Activated CD4-positive, alpha-beta memory T cell treated with anti-CD3 and anti-CD28 coated beads for 36 hours (primary cell): ENCODE results near the gene PTPA. TPM values are rescaled to one million over a fixed set of nuclear protein-coding genes. Genes with fewer than 3 reads are reported as not detected.
"Not testable (repeated sequence)": the region's sequence is repeated elsewhere in the genome, so short reads cannot be mapped to it uniquely, and the experiment has no call there.

Source experiments
- CTCF ChIA-PET: fragments of 350-600 bp; sonication (Branson Sonifier 250); formaldehyde crosslinking; loops from one replicate; lab custom pipeline; 2021; ENCODE audit warnings: antibody characterized with exemption, inconsistent platforms; lab: Charles Lee
- POLR2A ChIA-PET: fragments of 350-600 bp; sonication (Branson Sonifier 250); formaldehyde crosslinking; loops from one replicate; lab custom pipeline; 2021; ENCODE audit warnings: antibody characterized with exemption; lab: Charles Lee
- DNase-seq: peaks from one replicate; pipeline ENCODE4 v3.0.0-alpha.2; 2020
- H3K27ac Mint-ChIP-seq: one replicate; pipeline ENCODE4 v1.8.0; 2021; ENCODE audit warnings: mixed read lengths
- H3K27me3 Mint-ChIP-seq: one replicate; pipeline ENCODE4 v1.8.0; 2021; ENCODE audit warnings: mixed read lengths
- H3K36me3 Mint-ChIP-seq: one replicate; pipeline ENCODE4 v1.8.0; 2021; ENCODE audit warnings: mixed read lengths
- H3K4me1 Mint-ChIP-seq: one replicate; pipeline ENCODE4 v1.8.0; 2021; ENCODE audit warnings: low read depth, mixed read lengths
- H3K4me3 Mint-ChIP-seq: one replicate; pipeline ENCODE4 v1.8.0; 2021; ENCODE audit warnings: mild to moderate bottlenecking, mixed read lengths
- H3K9me3 Mint-ChIP-seq: one replicate; pipeline ENCODE4 v1.8.0; 2021; ENCODE audit warnings: mixed read lengths
- intact Hi-C: fragments of 100-400 bp; cut with micrococcal nuclease; formaldehyde crosslinking; loops from one replicate; pipeline ENCODE4 v1.15.1; 2023
- total RNA-seq, 2 experiments: library from RNA; stranded (reverse); gene quantifications; one replicate each; pipeline ENCODE4 v1.2.3, GENCODE V29; 2021

Gene PTPA
- total RNA-seq, 2 experiments from 2014 or later, result 74.6 to 76.3 TPM

GRCh38 chr9:129104051-129104450 lies 7.2 kb upstream of the PTPA start:
- Mint-ChIP-seq H3K36me3 (no peaks in the 10 kb centered on the region), H3K4me3 (no peak overlapping the region), H3K27me3 (no peaks in the 10 kb centered on the region), H3K4me1 (no peaks in the 10 kb centered on the region), H3K27ac (no peak overlapping the region), H3K9me3 (no peaks in the 10 kb centered on the region)
- intact Hi-C loops, result no loop called here
- ChIA-PET CTCF (no interaction called here), POLR2A (no interaction called here)
- DNase-seq, result no peak

- Mint-ChIP-seq H3K36me3 (no peaks in the 10 kb centered on the region), H3K4me3 (no peak overlapping the region), H3K27ac (no peak overlapping the region), H3K4me1 (peaks cover 5% of the 10 kb centered on the region), H3K27me3 (no peaks in the 10 kb centered on the region), H3K9me3 (no peaks in the 10 kb centered on the region)
- ChIA-PET CTCF (no interaction called here), POLR2A (no interaction called here)
- intact Hi-C loops, result no loop called here
- DNase-seq, result no peak
These were observed 5.1 kb upstream of the PTPA start for GRCh38 chr9:129105857-129106694.

GRCh38 chr9:129107651-129108050 lies 3.6 kb upstream of the PTPA start:
- ChIA-PET POLR2A (no interaction called here), CTCF (no interaction called here)
- intact Hi-C loops, result no loop called here
- no peaks in the 10 kb centered on the region for H3K9me3 Mint-ChIP-seq
- no peaks in the 10 kb centered on the region for H3K27me3 Mint-ChIP-seq
- H3K27ac Mint-ChIP-seq, result no peak overlapping the region
- no peak for DNase-seq
- peaks cover 10% of the 10 kb centered on the region for H3K4me1 Mint-ChIP-seq
- no peak overlapping the region for H3K4me3 Mint-ChIP-seq
- no peaks in the 10 kb centered on the region for H3K36me3 Mint-ChIP-seq

- intact Hi-C loops, result no loop called here
- ChIA-PET POLR2A (no interaction called here), CTCF (no interaction called here)
These were observed 3.0 kb upstream of the PTPA start for GRCh38 chr9:129108083-129108804.

DNA sequence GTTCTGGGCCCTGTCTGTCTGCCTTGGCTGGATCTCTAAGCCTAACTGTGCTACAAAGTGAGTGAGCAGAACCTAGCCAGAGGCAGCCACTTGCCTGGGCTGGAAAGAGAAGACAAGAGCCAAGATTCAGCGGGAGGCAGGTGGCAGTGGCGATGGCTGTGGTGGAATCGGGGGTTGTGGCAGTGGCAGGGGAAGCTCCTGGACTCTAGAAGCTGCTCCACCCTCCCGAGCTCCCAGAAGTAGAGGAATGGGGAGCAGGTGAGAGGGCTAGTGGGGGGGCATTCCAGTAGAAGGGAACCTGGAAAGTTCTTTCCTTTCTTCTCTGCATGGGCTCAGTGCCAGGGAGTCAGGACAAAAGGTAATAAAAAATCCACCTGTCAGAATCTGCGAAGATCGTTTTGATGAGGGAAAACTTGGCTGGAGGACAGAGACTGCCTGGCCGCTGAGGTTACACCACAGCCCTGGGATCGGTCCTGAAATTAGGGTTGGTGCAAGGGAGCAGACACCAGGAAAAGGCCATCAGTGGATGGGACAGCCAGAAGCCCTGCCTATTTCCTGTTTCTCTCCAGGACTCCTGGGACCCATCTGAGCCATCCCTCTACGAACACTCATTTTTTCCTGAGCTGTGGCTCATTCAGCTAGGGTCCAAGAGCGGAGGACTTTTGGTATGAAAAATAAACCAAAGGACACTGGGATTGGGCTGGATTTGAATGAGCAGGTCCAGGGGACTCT lies 2.2 kb upstream of the PTPA start:
- Mint-ChIP-seq H3K27ac (no peak overlapping the region), H3K27me3 (no peaks in the 10 kb centered on the region), H3K4me1 (peaks cover 20% of the 10 kb centered on the region), H3K36me3 (no peaks in the 10 kb centered on the region), H3K4me3 (peak overlapping the region; percentile 94), H3K9me3 (no peaks in the 10 kb centered on the region)
- intact Hi-C loops, result no loop called here
- POLR2A ChIA-PET, result no interaction called here
- CTCF ChIA-PET, result interaction anchor here (1.4 kb wide), 1 partner anchor 22 kb away, joined by 4 read pairs; no protein-coding TSS in a partner anchor
- DNase-seq, result no peak

More at GRCh38 chr9:129108083-129108804, 3.0 kb upstream of the PTPA start:
- Mint-ChIP-seq H3K4me1 (peaks cover 13% of the 10 kb centered on the region), H3K4me3 (peak overlapping the region; percentile 6), H3K27ac (no peak overlapping the region), H3K9me3 (no peaks in the 10 kb centered on the region), H3K27me3 (no peaks in the 10 kb centered on the region), H3K36me3 (no peaks in the 10 kb centered on the region)
- DNase-seq, result no peak

GRCh38 chr9:129109537-129109903 lies 1.7 kb upstream of the PTPA start:
- POLR2A ChIA-PET, result no interaction called here
- H3K27ac Mint-ChIP-seq, result no peak overlapping the region
- H3K9me3 Mint-ChIP-seq, result no peaks in the 10 kb centered on the region
- H3K4me1 Mint-ChIP-seq, result peaks cover 25% of the 10 kb centered on the region
- no peaks in the 10 kb centered on the region for H3K36me3 Mint-ChIP-seq
- intact Hi-C loops, result no loop called here
- CTCF ChIA-PET, result interaction anchor here (1.4 kb wide), 1 partner anchor 22 kb away, joined by 4 read pairs; no protein-coding TSS in a partner anchor
- H3K4me3 Mint-ChIP-seq, result peak overlapping the region; percentile 94
- DNase-seq, result peak; percentile 40
- no peaks in the 10 kb centered on the region for H3K27me3 Mint-ChIP-seq

GRCh38 chr9:129109952-129110739 lies 1.1 kb upstream of the PTPA start:
- Mint-ChIP-seq H3K9me3 (no peaks in the 10 kb centered on the region), H3K27ac (no peak overlapping the region), H3K4me1 (peaks cover 32% of the 10 kb centered on the region), H3K27me3 (no peaks in the 10 kb centered on the region), H3K36me3 (no peaks in the 10 kb centered on the region), H3K4me3 (peak overlapping the region; percentile 94)
- intact Hi-C loops, result loop anchor here (2.0 kb wide), 2 partner anchors 73 to 227 kb away; partner anchors contain the start of genes LRRC8A and MIGA2
- ChIA-PET CTCF (interaction anchor here (1.4 to 4.1 kb wide), 3 partner anchors 21 to 514 kb away, joined by 4 to 17 read pairs (median 8); no protein-coding TSS in a partner anchor), POLR2A (interaction anchor here (1.1 to 2.0 kb wide), 2 partner anchors 29 to 74 kb away, joined by 4 to 8 read pairs; partner anchors contain the start of genes DOLPP1 and MIGA2)
- DNase-seq, result no peak

GRCh38 chr9:129111528-129112151 lies 425 bp downstream of the PTPA start:
- ChIA-PET CTCF (interaction anchor here (2.2 to 5.3 kb wide), 4 partner anchors 19 to 512 kb away, joined by 8 to 39 read pairs (median 13); no protein-coding TSS in a partner anchor), POLR2A (interaction anchor here (0.6 to 2.0 kb wide), 7 partner anchors 9 to 207 kb away, joined by 3 to 8 read pairs (median 4); partner anchors contain the start of genes DOLPP1 and MIGA2)
- peak; percentile 46 for DNase-seq
- no peaks in the 10 kb centered on the region for H3K9me3 Mint-ChIP-seq
- peaks cover 34% of the 10 kb centered on the region for H3K4me1 Mint-ChIP-seq
- intact Hi-C loops, result loop anchor here (1.0 to 2.0 kb wide), 3 partner anchors 30 to 229 kb away; partner anchors contain the start of genes DOLPP1, LRRC8A and MIGA2
- no peaks in the 10 kb centered on the region for H3K36me3 Mint-ChIP-seq
- no peaks in the 10 kb centered on the region for H3K27me3 Mint-ChIP-seq
- H3K4me3 Mint-ChIP-seq, result peak overlapping the region; percentile 94
- H3K27ac Mint-ChIP-seq, result peak overlapping the region; percentile 97

GRCh38 chr9:129112526-129112925 lies 1.3 kb downstream of the PTPA start:
- H3K27me3 Mint-ChIP-seq, DNase-seq, H3K9me3 Mint-ChIP-seq, intact Hi-C loops, H3K27ac Mint-ChIP-seq, H3K36me3 Mint-ChIP-seq: not testable (repeated sequence)
- Mint-ChIP-seq H3K4me1 (peaks cover 34% of the 10 kb centered on the region), H3K4me3 (peak overlapping the region; percentile 94)
- ChIA-PET CTCF (interaction anchor here (2.5 to 5.3 kb wide), 3 partner anchors 19 to 30 kb away, joined by 9 to 39 read pairs (median 17); no protein-coding TSS in a partner anchor), POLR2A (interaction anchor here (0.6 to 1.7 kb wide), 3 partner anchors 19 to 141 kb away, joined by 3 to 7 read pairs (median 5); no protein-coding TSS in a partner anchor)

GRCh38 chr9:129113645-129114304 lies 2.6 kb downstream of the PTPA start:
- intact Hi-C loops, result no loop called here
- Mint-ChIP-seq H3K9me3 (no peaks in the 10 kb centered on the region), H3K4me3 (no peak overlapping the region), H3K36me3 (no peaks in the 10 kb centered on the region), H3K27ac (no peak overlapping the region), H3K4me1 (peaks cover 34% of the 10 kb centered on the region), H3K27me3 (no peaks in the 10 kb centered on the region)
- ChIA-PET POLR2A (no interaction called here), CTCF (interaction anchor here (0.7 to 5.3 kb wide), 3 partner anchors 17 to 29 kb away, joined by 3 to 39 read pairs (median 17); no protein-coding TSS in a partner anchor)
- DNase-seq, result no peak
